Neural cell (in vitro differentiated cells): Measurements from ENCODE around the gene FAM131B. TPM values are rescaled to one million over a fixed set of nuclear protein-coding genes. Genes with fewer than 3 reads are reported as not detected.

ENCODE experiments used
- H2AFZ ChIP-seq: fragments of 200-600, 300-800 bp; sonication (generic), shearing (Covaris generic); 2 replicates; pipeline ENCODE4 v1.6.0; 2014; ENCODE audit warnings: low read depth, mild to moderate bottlenecking, antibody characterized with exemption, low read length, moderate library complexity
- H3F3A ChIP-seq: fragments of 200-600 bp; shearing (Covaris generic); 2 replicates; pipeline ENCODE4 v1.6.1; 2016; ENCODE audit warnings: mild to moderate bottlenecking, moderate library complexity, mixed read lengths, antibody characterized with exemption, low read length; ENCODE audit not compliant: insufficient read depth, poor library complexity, severe bottlenecking
- H3K27ac ChIP-seq: fragments of 200-600, 300-800 bp; sonication (generic), shearing (Covaris generic); 2 replicates; pipeline ENCODE4 v1.5.1; 2014; ENCODE audit warnings: mild to moderate bottlenecking, low read length, moderate library complexity
- H3K27me3 ChIP-seq: fragments of 300-800, 200-600 bp; sonication (generic), shearing (Covaris generic); 2 replicates; pipeline ENCODE4 v1.6.0; 2014; ENCODE audit warnings: mild to moderate bottlenecking, low read depth, low read length, moderate library complexity; ENCODE audit not compliant: insufficient read depth
- H3K36me3 ChIP-seq: fragments of 300-800, 200-600 bp; sonication (generic), shearing (Covaris generic); 2 replicates; pipeline ENCODE4 v1.5.1; 2014; ENCODE audit warnings: mild to moderate bottlenecking, antibody characterized with exemption, low read length, moderate library complexity; ENCODE audit not compliant: insufficient read depth
- H3K4me2 ChIP-seq: fragments of 300-800, 200-600 bp; sonication (generic), shearing (Covaris generic); 2 replicates; pipeline ENCODE4 v1.6.0; 2014; ENCODE audit warnings: mild to moderate bottlenecking, low read length
- H3K4me3 ChIP-seq: fragments of 300-800, 200-600 bp; sonication (generic), shearing (Covaris generic); 2 replicates; pipeline ENCODE4 v1.5.1; 2014; ENCODE audit warnings: mild to moderate bottlenecking, low read length, moderate library complexity
- H3K79me2 ChIP-seq: fragments of 200-600 bp; shearing (Covaris generic); replicated peaks from 2 replicates; pipeline ENCODE4 v1.6.0; 2014; ENCODE audit warnings: mild to moderate bottlenecking, low read length, moderate library complexity; ENCODE audit not compliant: insufficient read depth
- H3K9ac ChIP-seq: fragments of 300-800, 200-600 bp; sonication (generic), shearing (Covaris generic); 2 replicates; pipeline ENCODE4 v1.6.1; 2016; ENCODE audit warnings: mild to moderate bottlenecking, low read length, mixed read lengths
- H3K9me2 ChIP-seq: fragments of 200-600 bp; shearing (Covaris generic); 2 replicates; pipeline ENCODE4 v1.6.1; 2016; ENCODE audit warnings: mild to moderate bottlenecking, low read length, mixed read lengths; ENCODE audit not compliant: insufficient read depth
- H3K9me3 ChIP-seq: fragments of 200-600, 300-800 bp; sonication (generic), shearing (Covaris generic); 2 replicates; pipeline ENCODE4 v1.6.1; 2016; ENCODE audit warnings: mild to moderate bottlenecking, mixed run types, low read length, moderate library complexity, mixed read lengths
- H4K20me1 ChIP-seq: fragments of 200-600 bp; shearing (Covaris generic); 2 replicates; pipeline ENCODE4 v1.6.1; 2016; ENCODE audit warnings: mild to moderate bottlenecking, mixed run types; ENCODE audit not compliant: insufficient read depth
- EP300 ChIP-seq: fragments of 450-650 bp; conservative IDR thresholded peaks from 2 replicates; pipeline ENCODE4 v1.6.1; 2014; ENCODE audit warnings: antibody characterized with exemption, mild to moderate bottlenecking, moderate library complexity; ENCODE audit not compliant: poor library complexity, severe bottlenecking
- EZH2 ChIP-seq: fragments of 200-600, 300-800 bp; shearing (Covaris generic), sonication (generic); IDR thresholded peaks from 2 replicates; pipeline ENCODE4 v1.6.1; 2014; ENCODE audit warnings: antibody characterized with exemption, low read length, borderline replicate concordance, mild to moderate bottlenecking; ENCODE audit not compliant: insufficient read depth, poor library complexity, severe bottlenecking
- MXI1 ChIP-seq: fragments of 450-650 bp; conservative IDR thresholded peaks from 2 replicates; pipeline ENCODE4 v1.6.1; 2014; ENCODE audit warnings: antibody characterized with exemption, mild to moderate bottlenecking; ENCODE audit not compliant: poor library complexity, severe bottlenecking
- POLR2AphosphoS5 ChIP-seq: IDR thresholded peaks from 2 replicates; pipeline ENCODE4 v1.6.1; 2012
- RAD21 ChIP-seq: fragments of 450-650 bp; conservative IDR thresholded peaks from 2 replicates; pipeline ENCODE4 v1.6.1; 2014; ENCODE audit warnings: antibody characterized with exemption, mild to moderate bottlenecking, moderate library complexity
- REST ChIP-seq: IDR thresholded peaks from 2 replicates; pipeline ENCODE4 v1.6.1; 2012; ENCODE audit warnings: borderline replicate concordance
- SMC3 ChIP-seq: fragments of 450-650 bp; conservative IDR thresholded peaks from 2 replicates; pipeline ENCODE4 v1.6.1; 2014; ENCODE audit warnings: antibody characterized with exemption, mild to moderate bottlenecking, moderate library complexity; ENCODE audit not compliant: poor library complexity
- TAF1 ChIP-seq: IDR thresholded peaks from 2 replicates; pipeline ENCODE4 v1.6.1; 2012; ENCODE audit warnings: low read depth
- polyA plus RNA-seq: library from polyadenylated mRNA; depleted of rRNA; stranded (reverse); fragments of >200 nt; gene quantifications from 2 replicates; pipeline ENCODE4 v1.2.3, GENCODE V29; 2014
- TF ChIP-seq, protein P1 (sequence below): fragments of 450-650 bp; IDR thresholded peaks from 2 replicates; pipeline ENCODE4 v1.5.1; 2014; ENCODE audit warnings: antibody characterized with exemption, mild to moderate bottlenecking, moderate library complexity; ENCODE audit not compliant: poor library complexity, severe bottlenecking

FAM131B gene
- polyA plus RNA-seq, 1 donor from 2014 or later: 45.9 TPM

- Histone ChIP-seq H3K27me3 (no peaks in the 10 kb centered on the region), H4K20me1 (no peaks in the 10 kb centered on the region), H2AFZ (no peak overlapping the region), H3K36me3 (no peaks in the 10 kb centered on the region), H3F3A (no peaks in the 10 kb centered on the region), H3K27ac (no peak overlapping the region), H3K9ac (no peak overlapping the region), H3K9me2 (no peaks in the 10 kb centered on the region), H3K4me2 (no peak overlapping the region), H3K79me2 (no peaks in the 10 kb centered on the region), H3K9me3 (no peaks in the 10 kb centered on the region), H3K4me3 (no peak overlapping the region)
- TF ChIP-seq RAD21 (no peak), REST (no peak), POLR2AphosphoS5 (no peak), MXI1 (no peak), SMC3 (no peak), TAF1 (no peak), EP300 (no peak), EZH2 (no peak)
- TF ChIP-seq, protein P1, sequence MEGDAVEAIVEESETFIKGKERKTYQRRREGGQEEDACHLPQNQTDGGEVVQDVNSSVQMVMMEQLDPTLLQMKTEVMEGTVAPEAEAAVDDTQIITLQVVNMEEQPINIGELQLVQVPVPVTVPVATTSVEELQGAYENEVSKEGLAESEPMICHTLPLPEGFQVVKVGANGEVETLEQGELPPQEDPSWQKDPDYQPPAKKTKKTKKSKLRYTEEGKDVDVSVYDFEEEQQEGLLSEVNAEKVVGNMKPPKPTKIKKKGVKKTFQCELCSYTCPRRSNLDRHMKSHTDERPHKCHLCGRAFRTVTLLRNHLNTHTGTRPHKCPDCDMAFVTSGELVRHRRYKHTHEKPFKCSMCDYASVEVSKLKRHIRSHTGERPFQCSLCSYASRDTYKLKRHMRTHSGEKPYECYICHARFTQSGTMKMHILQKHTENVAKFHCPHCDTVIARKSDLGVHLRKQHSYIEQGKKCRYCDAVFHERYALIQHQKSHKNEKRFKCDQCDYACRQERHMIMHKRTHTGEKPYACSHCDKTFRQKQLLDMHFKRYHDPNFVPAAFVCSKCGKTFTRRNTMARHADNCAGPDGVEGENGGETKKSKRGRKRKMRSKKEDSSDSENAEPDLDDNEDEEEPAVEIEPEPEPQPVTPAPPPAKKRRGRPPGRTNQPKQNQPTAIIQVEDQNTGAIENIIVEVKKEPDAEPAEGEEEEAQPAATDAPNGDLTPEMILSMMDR: no peak
Measured at GRCh38 chr7:143334244-143334643, 28.3 kb downstream of the FAM131B start.

GRCh38 chr7:143331179-143331801 is 31.2 kb downstream of the FAM131B start:
- no peak for TF ChIP-seq POLR2AphosphoS5
- TF ChIP-seq MXI1: no peak
- no peak for TF ChIP-seq RAD21
- no peak for TF ChIP-seq TAF1
- no peak for TF ChIP-seq SMC3
- no peak for TF ChIP-seq REST
- no peak for TF ChIP-seq EP300
- no peak for TF ChIP-seq EZH2
- TF ChIP-seq, protein P1: no peak
- no peak overlapping the region for H3K4me2 ChIP-seq

More at GRCh38 chr7:143331179-143331801, 31.2 kb downstream of the FAM131B start:
- H3K27me3 ChIP-seq: no peaks in the 10 kb centered on the region
- no peaks in the 10 kb centered on the region for H3K9me2 ChIP-seq
- no peak overlapping the region for H3K4me3 ChIP-seq
- no peaks in the 10 kb centered on the region for H3K36me3 ChIP-seq
- no peak overlapping the region for H3K27ac ChIP-seq
- no peaks in the 10 kb centered on the region for H3F3A ChIP-seq
- H2AFZ ChIP-seq: no peak overlapping the region
- no peaks in the 10 kb centered on the region for H3K9me3 ChIP-seq
- H3K9ac ChIP-seq: no peak overlapping the region
- H4K20me1 ChIP-seq: no peaks in the 10 kb centered on the region
- no peaks in the 10 kb centered on the region for H3K79me2 ChIP-seq
